GM19468 (cell line): ENCODE measurements around the gene HMSD.
A peak's percentile ranks its signal among the peaks of the same experiment; 100 is the strongest.
"Not testable (repeated sequence)": the region's sequence is repeated elsewhere in the genome, so short reads cannot be mapped to it uniquely, and the experiment has no call there.

Source experiments
- ATAC-seq: cut with Tn5 transposase; IDR thresholded peaks from one replicate; pipeline ENCODE4 v1.9.1; 2021; ENCODE audit warnings: mild to moderate bottlenecking, moderate library complexity, moderate number of reproducible peaks; ENCODE audit not compliant: unreplicated experiment; ENCODE audit errors: extremely low read depth

The HMSD gene, protein sequence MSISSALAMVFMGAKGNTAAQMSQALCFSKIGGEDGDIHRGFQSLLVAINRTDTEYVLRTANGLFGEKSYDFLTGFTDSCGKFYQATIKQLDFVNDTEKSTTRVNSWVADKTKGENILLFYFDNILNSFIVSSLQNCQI

GRCh38 chr18:63949068-63949737 is at the start of gene HMSD:
Gene HMSD, plus strand, starts transcription at chr18:63949301. Its CDS starts 4,155 bp downstream, at chr18:63953456.
- peak; percentile 72 for ATAC-seq

- ATAC-seq: no peak
Measured at GRCh38 chr18:63903851-63904570, 45.1 kb upstream of the HMSD start.

GRCh38 chr18:63904694-63905093 is 44.4 kb upstream of the HMSD start:
- ATAC-seq: no peak

GRCh38 chr18:63905361-63905760 is 43.7 kb upstream of the HMSD start:
- no peak for ATAC-seq

DNA sequence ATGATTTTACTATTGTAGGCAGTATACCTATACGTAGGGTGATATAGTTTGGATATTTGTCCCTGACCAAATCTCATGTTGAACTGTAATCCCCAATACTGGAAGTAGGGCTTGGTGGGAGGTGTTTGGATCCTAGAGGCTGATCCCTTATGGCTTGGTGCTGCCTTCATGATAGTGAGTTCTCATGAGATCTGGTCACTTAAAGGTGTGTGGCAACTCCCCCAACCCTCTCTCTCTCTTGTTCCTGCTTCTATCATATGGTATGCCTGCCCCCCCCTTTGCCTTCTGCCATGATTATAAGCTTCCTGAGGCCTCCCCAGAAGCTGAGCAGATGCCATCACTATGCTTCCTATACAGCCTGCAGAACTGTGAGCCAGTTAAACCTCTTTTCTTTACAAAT is 43.0 kb upstream of the HMSD start:
- ATAC-seq: no peak

DNA sequence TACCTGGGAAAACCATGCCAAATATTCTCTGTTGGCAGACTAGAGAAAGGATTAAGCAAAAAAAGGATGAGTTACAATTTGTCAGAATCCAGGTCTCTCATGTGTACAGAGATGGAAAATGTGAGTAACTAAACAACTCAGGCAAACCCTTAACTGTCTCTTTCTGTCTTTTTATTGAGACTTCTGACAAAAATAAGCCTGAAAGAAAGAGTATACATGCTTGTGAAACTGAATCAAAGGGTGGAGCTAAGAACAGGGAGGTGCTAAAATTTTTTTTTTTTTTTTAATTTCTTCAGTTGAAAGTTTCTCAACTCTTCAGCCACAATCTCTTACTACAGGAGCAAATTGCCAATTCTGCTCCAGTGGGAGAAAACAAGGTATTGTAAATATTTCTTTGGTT is 41.4 kb upstream of the HMSD start, which contains the start of gene SERPINB10:
Gene SERPINB10, plus strand, starts transcription at position 295 of the 400 bp plus-strand sequence. CDS start 7,553 bp downstream, outside the sequence.
- ATAC-seq: no peak

DNA sequence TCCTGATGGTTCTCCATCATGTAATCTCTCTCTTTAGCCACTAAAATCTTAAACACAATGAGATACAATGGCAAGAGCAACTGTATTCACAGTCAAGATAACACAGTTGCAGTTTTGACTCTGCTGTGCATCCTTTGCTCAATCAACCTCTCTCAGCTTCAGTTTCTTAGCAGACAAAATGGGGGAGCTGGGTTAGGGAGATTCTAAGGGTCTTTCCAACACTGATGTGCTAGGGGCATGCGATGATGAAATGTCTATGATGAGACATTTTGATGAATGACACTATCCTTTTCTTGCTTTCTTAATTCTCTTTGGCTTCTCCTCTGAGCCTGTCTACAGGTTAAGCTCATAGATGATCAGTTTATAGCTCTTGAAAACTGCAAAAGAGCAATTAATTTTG is 40.2 kb upstream of the HMSD start:
- ATAC-seq: no peak

GRCh38 chr18:63909870-63910269 is 39.2 kb upstream of the HMSD start:
- ATAC-seq: no peak

DNA sequence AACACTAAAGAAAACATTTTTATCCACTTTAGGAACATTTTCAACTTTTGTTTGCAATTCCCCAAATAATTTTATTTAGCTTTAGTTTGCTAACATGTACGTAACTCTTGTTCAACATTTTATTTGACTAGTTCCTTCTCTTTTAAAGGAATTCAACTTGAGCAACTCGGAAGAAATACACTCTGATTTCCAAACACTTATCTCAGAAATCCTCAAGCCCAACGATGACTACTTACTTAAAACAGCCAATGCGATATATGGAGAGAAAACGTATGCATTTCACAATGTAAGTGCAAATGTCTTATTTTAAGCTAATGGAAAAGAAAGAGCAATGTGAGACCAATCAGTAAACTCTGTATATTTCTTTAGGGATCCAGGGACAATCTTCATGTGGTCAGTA is 31.3 kb upstream of the HMSD start:
- ATAC-seq: no peak

- ATAC-seq: no peak
Measured at GRCh38 chr18:63922049-63922448, 27.1 kb upstream of the HMSD start.

GRCh38 chr18:63924551-63924950 is 24.6 kb upstream of the HMSD start:
- no peak for ATAC-seq

GRCh38 chr18:63928331-63928730 is 20.8 kb upstream of the HMSD start:
- no peak for ATAC-seq

GRCh38 chr18:63929369-63929768 is 19.7 kb upstream of the HMSD start:
- not testable (repeated sequence) for ATAC-seq

GRCh38 chr18:63930773-63931354 is 18.2 kb upstream of the HMSD start:
- no peak for ATAC-seq

DNA sequence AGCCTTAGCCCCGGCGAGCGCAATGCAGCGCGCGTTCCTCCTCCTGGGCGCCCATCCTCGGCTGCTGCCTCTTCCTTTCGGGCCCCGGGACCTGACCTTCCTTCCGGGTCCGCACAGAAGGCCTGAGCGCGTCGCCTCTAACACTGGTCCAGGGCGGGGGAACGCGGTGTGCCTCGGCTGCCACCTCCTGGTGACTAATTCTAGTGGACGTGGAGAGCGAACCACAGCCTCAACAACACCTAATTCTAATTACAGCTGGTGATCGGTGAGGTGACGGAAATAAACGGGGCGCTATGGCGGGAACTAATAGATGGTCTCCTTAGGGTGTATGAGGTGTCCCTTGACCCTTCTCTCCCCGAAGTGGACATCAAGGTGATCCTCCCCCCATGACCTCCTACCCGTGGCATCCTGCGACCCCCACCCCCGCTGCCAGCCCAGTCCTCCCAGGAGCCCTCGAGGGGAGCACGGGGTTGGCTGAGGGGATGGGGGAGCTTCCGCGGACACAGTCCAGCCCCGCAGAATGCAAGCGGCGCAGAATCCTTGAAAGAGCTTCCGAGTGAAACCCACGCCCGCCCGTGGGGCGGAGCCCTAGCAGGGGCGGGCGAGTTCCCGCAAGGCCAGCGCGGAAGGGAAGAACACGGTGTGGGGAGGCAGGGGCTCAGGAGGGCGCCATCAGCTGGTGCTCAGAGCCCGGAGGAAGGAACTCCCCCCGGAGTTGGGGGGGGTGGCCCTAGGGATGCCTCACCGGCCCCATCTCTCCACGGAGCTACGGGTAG is 12.8 kb upstream of the HMSD start:
- peak; percentile 96 for ATAC-seq

- ATAC-seq: no peak
Measured at GRCh38 chr18:63936932-63937393, 12.1 kb upstream of the HMSD start.

GRCh38 chr18:63940008-63940407 is 9.1 kb upstream of the HMSD start:
- no peak for ATAC-seq

- ATAC-seq: not testable (repeated sequence)
Measured at GRCh38 chr18:63940543-63941050, 8.5 kb upstream of the HMSD start.

DNA sequence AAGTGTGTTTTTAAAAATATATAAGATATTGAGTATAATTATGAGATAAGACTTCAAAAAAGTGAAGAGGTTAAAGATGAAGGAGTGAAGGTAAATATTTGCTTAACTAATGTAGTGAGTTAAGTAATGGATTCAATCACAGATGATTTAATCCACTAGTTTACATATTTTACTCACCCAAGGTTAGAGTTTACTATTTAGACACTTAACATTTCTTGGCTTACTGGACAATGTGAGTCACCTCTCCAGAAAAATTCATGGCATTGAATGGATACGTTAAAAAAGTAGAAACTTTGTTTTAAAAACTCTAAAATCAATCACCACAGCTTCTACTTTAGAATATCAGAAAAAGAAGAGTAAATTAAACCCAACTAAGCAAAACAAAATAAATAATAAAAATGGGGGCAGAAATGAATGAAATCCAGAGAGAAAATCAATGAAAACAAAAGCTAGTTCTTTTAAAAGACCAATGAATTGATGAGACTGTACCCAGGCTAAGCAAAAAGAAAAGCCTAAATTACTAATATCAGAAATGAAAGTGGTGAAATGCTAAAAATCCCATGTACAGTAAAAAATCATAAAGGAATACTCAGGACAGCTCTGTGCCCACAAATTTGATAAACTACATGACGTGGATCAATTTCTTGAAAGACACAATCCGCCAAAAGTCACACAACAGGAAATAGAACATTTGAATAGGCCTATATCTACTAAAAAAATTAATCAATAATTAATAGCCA is 1.9 kb upstream of the HMSD start:
- no peak for ATAC-seq
